HG03066 (cell line): ENCODE results near the gene STX1B.
A peak's percentile ranks its signal among the peaks of the same experiment; 100 is the strongest.

ENCODE experiments used
- ATAC-seq: cut with Tn5 transposase; IDR thresholded peaks from one replicate; pipeline ENCODE4 v1.9.1; 2021; ENCODE audit warnings: low read depth; ENCODE audit not compliant: unreplicated experiment

The STX1B gene

GRCh38 chr16:30996985-30997724 is 13.3 kb downstream of the STX1B start:
- ATAC-seq, result peak; percentile 94

DNA sequence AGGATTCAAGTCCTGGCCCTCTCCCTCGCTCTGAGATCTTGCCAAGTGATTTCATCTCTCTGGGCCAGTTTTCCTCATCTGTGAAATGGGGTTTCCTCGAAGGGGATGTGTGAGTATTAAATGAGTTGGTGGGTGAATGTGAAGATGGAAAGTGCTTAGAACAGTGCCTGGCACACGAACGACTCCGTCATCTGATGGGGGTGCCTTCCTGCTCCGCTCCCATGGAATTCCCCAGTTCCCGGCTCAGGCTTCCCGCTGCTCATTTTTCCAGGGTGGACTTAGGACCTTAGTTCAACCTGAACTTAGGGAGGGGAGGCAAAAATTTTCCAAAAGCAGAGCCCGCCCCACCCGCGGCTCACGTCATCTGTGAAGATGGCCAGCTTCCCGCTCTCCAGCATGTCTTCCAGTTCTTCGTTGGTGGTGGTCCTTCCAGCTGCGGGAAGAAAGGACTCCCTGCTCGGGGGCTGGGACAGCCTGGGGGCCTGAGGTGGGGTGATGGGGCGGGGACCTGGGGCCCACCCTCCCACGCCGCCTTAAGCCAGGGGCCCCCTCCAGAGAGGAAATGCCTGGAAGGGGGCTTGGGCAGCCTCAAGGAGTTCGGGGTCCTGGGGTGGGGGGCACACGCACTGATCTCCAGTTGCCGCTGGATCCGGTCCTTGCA is 14.0 kb downstream of the STX1B start:
- ATAC-seq, result no peak

DNA sequence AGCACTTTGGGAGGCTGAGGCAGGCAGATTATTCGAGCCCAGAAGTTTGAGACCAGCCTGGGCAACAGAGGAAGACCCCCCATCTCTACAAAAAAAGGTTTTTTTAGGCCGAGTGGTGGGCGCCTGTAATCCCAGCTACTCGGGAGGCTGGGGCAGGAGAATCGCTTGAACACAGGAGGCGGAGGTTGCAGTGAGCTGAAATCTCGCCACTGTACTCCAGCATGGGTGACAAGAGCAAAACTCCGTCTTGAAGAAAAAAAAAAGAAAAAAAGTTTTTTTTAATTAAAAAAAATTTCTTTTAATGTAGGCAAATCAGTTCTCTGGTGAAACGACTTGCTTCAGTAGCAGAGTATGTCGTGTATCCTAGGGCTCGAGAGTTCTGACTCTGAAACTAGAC is 14.5 kb downstream of the STX1B start:
- no peak for ATAC-seq

DNA sequence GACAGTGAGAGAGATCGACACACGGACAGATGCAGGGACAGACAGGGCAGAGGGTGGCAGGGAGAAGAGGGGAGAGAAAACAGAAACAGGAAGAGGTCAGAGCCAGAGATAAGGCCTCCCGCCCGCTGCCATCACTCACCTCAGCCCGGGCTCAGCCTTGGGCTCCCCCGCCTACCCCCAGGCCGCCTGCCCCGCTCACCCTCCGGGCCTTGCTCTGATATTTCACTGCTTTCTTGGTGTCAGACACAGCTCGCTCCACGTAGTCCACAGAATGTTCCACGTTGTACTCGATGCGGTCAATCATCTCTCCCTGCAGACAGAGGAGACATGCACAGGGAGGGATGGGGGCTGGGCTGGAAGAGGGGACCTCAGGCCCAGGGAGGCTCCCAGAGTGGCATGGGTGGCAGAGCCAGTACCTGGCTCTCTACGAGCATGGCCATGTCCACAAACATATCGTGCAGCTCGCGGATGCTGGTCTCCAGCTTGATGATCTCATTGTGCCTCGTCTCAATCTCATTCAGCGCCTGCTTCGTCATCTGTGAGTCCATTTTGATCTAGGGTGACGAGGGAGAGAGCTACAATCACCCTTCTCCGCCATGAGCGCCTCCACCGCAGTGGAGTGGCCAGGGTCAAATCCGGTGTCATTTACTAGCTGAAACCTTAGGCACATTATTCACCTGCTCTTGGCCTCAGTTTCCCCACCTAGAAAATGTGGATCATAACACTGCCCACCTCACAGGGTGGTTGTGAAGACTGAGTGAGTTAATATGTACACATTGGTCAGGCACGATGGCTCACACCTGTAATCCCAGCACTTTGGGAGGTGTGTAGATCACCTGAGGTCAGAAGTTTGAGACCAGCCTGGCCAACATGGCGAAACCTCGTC is 17.3 kb downstream of the STX1B start:
- no peak for ATAC-seq

GRCh38 chr16:30992276-30992780 is 18.1 kb downstream of the STX1B start:
- no peak for ATAC-seq

DNA sequence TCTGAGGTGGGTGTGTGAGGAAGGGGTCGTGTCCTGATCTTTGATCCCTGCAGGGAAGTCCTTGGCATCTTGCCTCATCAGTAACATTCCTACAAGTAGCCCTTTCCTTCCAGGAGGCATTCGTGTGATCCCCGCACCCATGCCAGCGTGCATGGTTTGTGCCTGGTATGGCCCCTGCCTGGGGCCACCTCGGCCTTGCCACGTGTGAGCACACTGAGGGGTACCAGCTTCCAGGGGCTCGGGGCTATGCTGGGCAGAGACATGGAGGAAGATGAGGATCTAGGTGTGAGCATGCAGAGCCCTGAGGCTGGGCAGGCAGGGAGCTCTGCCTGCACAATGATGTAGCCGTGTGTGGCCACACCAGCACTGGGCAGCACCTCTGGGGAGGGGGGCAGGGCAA is 19.4 kb downstream of the STX1B start:
- ATAC-seq, result no peak

- ATAC-seq, result no peak
Observed at GRCh38 chr16:30990105-30990504, 20.3 kb downstream of the STX1B start.

DNA sequence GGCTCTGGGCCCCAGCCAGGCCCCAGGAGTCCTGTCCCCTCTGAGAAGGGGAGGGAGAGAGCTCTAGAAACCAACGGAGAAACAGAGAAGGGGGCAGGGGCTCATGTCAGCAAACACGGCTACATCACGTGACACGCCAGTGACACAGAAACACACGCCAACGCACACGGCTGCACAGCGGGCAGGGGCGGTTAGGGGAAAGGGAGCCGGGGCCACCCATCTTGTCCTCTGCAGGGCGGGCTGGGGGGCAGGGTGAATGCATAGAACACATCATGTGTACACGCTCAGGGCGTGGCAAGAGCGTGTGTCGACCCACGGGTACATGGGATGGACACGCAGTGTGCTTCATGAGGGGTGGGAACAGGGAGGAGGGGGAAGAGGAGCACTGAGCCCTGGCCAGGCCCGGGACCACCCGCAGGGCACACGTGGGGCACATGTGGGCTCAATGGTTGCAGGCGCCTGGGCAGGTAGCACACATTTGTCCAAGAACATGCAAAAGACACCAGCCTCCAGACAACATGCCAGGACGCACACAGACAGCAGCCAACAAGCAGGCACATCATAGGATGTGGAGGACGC is 20.9 kb downstream of the STX1B start:
- no peak for ATAC-seq

DNA sequence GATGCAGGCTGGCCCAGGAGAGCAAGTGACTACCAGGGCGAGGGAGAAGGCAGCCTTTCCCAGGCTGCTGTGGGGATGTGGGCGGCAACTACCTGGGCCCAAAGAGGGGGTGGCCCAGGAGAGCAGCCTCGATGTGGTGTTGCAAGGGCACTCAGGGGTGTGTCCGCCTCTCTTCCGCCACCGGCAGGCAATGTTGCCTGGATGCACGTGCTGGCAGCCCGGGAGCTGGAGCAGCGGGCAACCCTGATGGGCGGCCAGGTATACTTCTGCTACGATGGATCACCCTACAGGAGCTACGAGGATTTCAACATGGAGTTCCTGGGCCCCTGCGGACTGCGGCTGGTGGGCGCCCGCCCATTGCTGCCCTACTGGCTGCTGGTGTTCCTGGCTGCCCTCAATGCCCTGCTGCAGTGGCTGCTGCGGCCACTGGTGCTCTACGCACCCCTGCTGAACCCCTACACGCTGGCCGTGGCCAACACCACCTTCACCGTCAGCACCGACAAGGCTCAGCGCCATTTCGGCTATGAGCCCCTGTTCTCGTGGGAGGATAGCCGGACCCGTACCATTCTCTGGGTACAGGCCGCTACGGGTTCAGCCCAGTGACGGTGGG is 22.8 kb downstream of the STX1B start:
- no peak for ATAC-seq

- no peak for ATAC-seq
Observed at GRCh38 chr16:30986129-30986991, 24.1 kb downstream of the STX1B start.

DNA sequence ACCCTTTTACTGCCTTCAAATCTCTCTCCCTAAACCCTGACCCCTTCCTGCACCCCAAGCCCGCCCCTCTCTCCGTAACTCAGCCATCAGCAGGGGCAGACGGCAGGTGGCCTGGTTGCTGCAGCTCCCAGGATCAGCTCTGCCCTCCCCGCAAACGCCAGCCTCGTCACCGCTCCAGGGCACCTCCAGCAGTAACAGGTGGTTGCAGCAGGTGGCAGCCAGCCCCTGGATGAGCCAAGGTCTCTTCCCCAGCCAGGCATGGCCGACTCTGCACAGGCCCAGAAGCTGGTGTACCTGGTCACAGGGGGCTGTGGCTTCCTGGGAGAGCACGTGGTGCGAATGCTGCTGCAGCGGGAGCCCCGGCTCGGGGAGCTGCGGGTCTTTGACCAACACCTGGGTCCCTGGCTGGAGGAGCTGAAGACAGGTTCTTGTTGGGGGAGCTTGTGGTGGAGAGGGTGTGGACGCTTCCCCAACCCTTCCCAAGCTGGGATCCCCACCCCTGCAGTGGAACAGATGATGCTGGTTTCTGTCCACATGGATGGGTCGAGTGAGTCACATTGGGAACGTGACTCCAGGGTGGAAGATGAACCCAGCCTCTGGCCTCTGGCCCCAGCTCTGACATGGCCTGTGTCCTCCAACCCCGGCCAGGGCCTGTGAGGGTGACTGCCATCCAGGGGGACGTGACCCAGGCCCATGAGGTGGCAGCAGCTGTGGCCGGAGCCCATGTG is 24.9 kb downstream of the STX1B start:
- ATAC-seq, result no peak

DNA sequence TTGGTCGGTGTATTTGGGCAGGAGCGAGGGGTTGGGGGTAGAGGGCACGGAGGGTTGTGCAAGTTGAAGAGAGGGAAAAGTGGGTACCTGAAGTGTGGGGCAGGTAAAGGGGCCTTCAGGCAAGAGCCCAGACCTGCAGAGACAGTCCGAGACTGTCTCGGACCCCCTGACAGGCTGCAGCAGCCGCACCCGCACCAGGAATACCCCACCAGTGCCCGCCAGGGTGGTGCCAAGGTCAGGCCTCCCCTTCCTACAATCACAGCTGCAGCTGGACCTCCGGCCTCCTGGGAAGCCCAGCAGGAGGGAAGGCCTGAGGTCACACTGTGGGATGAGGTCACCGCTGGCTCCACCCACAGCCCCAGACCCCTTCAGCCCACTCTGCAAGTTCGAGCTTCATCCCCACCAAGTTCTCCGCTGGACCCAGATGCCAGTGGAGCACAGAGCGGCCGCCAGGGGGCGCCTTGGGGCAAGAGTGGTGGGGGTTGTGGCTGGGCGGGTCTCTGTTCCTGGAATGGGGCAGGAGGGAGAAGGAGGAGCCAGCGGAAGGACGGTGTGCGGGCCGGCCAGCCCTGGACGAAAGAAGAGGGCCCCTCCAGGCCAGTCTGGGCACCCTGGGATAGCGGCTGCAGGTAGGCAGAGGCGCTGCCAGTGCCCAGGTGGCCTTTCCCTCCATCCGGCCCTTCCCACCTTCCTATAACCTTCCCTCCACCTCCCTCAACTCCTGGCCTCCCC is 25.6 kb downstream of the STX1B start, which contains the start of gene HSD3B7:
Gene HSD3B7 (plus strand): TSS at position 539 of the 732 bp plus-strand sequence. CDS start 452 bp downstream, outside the sequence.
- no peak for ATAC-seq

DNA sequence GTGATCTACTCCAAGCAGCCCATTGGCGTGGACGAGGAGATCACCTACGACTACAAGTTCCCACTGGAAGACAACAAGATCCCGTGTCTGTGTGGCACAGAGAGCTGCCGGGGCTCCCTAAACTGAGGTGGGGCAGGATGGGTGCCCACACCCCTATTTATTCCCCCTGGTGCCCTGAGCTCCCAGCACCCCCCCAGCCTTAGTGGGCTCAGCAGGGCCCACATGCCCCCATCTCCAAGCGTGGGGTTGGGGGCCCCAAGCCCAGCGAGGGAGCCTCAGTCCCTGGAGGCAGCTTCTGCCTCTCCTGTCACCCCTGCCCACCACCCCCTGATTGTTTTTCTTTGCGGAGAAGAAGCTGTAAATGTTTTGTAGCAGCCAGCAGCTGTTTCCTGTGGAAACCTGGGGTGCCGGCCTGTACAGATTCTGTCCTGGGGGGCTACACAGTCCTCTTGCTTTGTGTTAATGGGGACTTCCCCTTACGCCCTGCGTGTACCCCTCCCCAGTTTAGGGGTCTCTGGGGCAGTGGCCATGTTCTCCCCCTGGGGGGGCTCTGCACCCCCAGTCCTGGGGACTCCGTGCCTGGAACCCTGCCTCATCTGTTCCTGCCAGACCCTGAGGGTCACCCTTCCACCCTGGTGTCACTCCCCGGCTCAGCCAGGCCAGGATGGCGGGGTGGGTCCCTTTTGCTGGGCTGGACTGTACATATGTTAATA is 26.4 kb downstream of the STX1B start:
- ATAC-seq, result no peak

GRCh38 chr16:30983289-30983889 is 27.0 kb downstream of the STX1B start:
- no peak for ATAC-seq

GRCh38 chr16:30982548-30983288 is 27.7 kb downstream of the STX1B start:
- no peak for ATAC-seq

DNA sequence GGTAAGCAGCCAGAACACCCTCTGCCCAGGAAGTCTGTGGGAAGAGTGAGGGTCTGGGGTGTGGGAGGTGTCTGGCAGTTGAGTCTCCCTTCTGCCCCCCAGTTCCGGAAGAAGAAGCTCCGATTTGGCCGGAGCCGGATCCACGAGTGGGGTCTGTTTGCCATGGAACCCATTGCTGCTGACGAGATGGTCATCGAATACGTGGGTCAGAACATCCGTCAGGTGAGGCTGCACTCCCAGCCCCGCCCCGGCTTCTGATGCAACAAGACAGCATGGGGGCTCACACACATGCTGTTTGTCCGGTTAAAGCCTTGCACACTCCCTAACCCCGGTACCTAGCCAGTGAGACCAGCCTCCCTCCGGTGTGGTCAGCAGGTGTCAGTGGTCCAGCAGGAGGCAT is 29.5 kb downstream of the STX1B start:
- ATAC-seq, result no peak
